NOMO-1 treated with dmso at 0.1 percent for 144 hours (cell line): ENCODE measurements around the gene PSENEN.
"Not testable (repeated sequence)": the region's sequence is repeated elsewhere in the genome, so short reads cannot be mapped to it uniquely, and the experiment has no call there.

Experiments used
- DNase-seq: peaks from one replicate; lab custom pipeline; 2025; ENCODE audit not compliant: unreplicated experiment; lab: John Stamatoyannopoulos, UW

Gene PSENEN

DNA sequence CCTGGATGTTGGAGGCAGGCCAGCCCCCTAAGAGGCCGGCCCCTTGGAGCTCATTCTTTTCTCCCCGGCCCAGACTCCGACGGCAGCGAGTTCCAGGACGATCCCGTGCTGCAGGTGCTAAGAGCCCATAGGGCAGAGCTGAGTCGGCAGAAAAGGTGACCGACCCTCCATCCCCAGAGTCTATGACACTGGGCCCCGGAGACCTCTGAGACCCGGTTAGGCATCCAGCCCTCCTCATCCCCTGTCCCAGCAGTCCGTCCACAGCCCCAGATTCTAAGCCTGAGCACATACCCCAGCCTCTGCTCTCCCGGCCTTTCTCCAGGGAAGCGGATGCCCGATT, 22.6 kb downstream of the PSENEN start:
- no peak for DNase-seq

DNA sequence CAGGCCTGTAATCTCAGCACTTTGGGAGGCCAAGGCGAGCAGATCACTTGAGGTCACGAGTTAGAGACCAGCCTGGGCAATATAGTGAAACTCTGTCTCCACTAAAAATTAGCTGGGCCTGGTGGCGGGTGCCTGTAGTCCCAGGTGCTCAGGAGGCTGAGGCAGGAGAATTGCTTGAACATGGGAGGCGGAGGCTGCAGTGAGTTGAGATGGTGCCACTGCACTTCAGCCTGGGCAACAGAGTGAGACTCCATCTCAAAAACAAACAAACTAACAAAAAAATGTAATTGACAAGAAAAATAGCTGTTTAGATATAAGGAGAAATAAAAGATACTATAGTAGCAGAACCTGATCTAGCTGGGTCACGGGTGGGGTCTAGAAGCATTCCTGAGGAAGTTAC, 26.9 kb downstream of the PSENEN start:
- DNase-seq: not testable (repeated sequence)

DNA sequence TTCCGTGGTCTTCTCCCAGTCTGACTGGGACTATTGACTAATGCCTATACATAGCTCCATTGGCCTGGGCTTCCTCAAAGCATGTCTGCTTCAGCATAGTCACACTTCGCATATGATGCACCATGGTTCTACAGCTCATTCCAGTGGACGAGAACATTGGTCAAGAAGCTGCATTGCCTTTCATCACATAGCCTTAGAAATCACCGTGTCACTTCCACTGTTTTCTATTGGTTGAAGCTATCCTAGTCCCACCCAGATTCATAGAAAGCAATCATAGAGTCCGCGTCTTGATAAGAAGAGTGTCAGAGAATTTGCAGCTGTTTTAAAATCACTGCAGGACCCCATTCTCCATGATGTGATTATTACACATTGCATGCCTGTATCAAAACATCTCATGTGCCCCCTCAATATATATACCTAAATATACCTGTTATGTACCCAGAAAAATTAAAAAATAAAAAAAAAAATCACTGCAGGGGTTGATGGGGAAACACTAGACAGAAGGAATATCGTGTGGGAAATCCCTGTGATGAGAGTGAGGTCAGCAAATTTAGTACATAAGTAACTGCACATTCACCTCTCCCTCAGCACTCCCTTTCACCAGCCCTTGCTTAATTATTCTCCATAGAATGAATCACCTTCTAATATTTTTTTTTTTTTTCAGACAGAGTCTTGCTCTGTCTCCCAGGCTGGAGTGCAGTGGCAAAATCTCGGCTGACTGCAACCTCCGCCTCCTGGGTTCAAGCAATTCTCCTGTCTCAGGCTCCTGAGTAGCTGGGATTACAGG, 27.8 kb downstream of the PSENEN start:
- no peak for DNase-seq

DNA sequence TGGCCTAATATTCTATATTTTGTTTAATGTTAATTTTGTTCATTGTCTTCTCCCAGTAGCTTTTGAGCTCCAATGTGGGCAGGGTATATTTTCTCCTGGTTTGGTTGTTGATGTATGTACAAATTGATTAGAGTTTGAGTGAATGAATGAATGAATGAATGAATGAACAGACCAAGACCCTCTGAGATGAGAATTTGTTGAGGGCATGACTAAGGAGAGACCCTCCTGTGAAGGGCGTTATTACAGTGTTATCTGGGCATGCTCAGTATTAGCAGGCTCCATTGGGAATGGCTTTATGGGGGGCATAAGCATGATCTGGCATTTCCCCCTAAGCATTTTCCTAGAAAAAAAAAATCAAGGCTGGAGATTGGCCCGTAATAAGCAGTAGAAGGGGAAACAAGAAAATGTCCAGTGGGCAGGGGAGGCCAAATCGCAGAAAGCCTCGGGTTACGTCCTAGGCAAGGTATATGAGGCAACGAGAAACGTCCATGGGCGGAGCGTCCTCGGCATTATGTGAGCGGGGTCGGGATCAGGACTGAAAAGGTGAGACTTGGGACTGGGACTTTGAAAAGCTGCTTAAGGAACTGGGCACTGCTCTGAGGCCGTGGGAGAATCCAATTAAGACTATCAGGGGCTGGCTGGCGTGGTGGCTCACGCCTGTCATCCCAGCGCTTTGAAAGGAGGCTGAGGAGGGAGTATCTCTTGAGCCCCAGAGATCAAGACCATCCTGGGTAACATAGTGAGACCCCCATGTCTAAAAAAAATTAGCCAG, 29.0 kb downstream of the PSENEN start:
- DNase-seq: no peak

DNA sequence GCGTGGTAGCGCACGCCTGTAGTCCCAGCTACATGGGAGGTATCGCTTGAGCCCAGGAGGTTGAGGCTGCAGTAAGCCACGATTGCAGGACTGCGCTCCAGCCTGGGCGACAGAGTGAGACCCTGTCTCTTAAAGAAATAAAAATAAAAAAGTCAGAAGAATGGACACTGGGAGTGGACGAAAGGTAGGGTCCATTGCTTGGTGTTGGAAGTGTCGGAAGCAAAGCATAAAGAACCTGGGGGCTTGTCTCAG, 29.5 kb downstream of the PSENEN start:
- DNase-seq: no peak

DNA sequence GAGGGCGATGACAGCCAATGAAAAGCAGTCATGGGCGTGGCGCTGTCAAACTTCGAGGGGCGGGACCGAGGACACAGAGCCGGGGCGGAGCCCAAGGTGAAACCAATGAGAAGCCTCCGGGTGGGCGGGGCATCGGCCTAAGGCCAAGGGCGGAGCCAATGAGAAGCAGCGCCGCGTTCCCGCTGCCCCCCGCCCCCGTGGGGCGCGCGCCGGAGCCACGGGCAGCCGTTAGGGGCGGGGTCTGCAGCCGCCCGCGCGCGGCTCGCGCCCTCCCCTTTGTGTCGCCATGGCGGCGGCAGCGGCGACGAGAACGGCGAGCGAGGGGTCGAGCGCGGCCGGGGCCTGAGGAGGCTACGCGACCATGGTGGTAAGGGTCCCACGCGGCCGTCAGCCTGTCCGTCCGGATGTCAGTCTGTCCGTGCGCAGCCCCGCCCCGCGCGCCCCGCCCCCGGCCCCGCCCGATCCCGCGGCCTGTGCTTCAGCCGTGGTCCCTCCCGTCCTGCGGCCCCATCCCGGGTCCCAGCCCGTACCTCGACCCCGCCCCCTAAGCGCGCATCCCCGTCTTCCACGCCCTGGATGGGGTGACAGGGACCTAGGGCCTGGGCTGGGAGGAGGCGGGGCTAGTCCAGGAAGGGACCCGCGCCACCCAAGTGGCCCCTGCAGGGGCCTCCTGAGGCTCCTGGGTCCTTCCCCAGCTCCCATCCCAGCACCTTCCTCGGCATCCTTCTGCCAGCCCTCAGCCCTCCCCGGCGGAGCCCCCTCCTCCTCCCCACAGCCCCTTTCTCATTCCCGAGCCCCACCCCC, 30.0 kb downstream of the PSENEN start, which contains the start of gene ARHGAP33:
Gene ARHGAP33, plus strand, starts transcription at position 267 of the 804 bp plus-strand sequence. Its CDS starts 95 bp downstream, at position 362.
- DNase-seq: peak; percentile 94

DNA sequence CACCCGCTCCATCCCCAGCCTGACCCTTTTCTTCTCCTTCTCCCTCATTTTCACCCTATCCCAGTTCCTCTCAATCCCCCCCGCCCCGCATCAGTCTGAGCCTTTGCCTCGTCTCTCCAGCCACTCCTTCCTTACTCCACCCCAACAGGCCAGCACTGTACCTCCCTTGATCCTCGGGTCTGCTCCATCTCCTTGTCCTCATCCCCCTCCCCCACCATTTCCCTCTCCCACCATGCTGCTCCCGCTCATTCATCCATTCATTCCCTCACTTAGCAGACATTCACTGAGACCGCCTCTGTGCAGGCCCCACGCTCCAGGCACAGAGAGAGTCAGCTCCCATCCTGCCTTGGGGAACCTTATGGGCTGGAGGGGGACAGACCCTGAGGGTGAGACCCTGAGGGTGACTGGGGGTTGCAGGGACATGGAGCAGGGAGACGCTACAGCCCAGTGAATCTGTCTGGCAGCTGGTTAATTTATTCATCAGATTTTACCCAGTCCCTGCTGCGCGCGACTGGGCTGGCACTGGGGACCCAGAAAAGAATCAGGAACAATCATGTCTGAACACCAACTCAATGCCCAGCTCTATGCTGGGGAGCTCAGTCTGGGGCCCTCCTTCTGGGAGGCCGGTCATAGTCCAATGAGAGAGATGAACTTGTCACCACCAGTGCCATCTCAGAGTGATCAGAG, 30.8 kb downstream of the PSENEN start:
- no peak for DNase-seq

DNA sequence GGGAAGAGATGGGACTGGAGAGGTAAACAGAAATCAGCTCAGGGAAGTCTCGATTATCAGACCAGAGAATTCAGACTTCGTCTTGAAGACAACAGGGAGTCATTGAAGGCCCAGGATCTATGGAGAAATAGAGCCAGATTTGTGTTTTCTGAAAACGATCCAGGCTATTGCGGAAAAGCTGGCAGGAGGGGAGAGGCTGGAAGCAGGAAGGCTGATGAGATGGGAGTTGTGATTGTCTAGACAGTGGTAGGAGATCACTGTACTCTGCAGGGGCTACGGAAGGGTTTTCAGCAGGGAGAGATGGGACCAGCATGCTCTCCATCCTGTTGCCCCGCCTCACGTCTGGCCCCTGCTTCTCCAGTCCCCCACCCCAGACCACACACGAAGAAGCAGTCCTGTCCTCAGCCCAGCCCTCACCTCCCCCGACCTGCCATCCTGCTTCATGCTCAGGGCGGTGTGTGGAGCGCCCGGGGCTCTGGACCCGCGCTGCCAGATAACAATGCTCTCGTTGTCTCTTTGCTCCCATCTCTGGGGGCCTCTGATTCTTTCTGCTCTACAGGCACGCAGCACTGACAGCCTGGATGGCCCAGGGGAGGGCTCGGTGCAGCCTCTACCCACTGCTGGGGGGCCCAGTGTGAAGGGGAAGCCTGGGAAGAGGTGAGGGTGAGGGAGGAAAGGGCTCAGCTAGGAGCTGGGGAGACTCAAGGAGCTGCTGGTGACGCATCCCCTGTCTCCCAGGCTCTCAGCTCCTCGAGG, 31.8 kb downstream of the PSENEN start:
- DNase-seq: no peak

DNA sequence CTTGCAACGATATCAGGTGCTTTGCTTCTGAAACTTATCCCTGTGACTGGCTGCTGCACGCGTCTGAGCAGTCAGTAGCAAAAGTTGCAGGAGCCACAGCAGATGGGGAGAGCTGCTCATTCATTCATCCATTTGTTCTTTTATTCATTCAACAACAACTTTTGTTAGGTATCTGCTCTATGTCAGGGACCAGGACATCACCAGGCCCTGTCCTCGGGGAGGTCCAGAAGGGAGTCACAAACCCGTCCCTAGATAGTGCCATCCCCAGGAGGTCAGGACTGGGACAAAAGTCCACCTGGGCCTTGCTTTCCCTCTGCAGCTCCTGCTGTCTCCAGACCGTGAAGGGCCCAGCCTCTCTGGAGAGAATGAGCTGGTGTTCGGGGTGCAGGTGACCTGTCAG, 32.5 kb downstream of the PSENEN start:
- DNase-seq: no peak

DNA sequence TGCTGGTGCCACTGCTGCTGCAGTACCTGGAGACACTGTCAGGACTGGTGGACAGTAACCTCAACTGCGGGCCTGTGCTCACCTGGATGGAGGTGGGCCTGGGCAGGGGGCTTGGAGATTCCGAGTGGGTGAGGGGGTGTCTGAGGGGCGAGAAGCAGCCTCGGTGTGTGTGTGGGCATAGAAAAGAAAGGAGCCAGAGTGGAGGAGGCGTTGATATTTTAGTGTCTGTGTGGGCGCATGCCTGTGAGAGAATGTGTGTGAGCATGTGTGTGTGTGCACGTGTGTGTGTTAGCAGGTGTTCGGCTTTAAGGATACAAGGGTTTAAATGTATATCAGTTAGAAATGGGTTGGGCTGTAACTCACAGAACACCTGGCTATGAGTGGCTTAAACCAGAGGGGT, 33.6 kb downstream of the PSENEN start:
- DNase-seq: no peak

DNA sequence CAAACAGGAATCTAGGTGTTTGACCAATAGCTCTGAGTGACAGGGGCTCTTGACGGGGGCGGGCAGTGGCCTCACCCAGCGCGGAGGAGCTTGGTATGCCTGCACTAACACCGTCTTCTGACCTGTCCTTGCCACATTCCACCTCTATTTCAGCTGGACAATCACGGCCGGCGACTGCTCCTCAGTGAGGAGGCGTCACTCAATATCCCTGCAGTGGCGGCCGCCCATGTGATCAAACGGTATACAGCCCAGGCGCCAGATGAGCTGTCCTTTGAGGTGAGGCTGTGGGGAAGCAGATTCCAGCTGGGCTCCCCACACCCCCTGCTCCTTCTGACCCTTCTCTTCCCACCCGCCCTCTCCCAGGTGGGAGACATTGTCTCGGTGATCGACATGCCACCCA, 34.6 kb downstream of the PSENEN start:
- no peak for DNase-seq

DNA sequence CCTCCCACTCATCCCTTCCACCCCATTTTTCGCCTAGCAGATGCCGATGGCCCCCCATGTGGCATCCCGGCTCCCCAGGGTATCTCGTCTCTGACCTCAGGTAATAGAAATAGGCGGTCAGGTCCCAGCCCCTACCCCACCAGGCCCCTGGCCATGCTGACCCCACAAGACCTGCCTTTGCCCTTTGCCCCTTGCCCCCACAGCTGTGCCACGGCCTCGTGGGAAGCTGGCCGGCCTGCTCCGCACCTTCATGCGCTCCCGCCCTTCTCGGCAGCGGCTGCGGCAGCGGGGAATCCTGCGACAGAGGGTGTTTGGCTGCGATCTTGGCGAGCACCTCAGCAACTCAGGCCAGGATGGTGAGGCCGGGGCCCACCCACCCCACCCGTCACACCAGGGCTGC, 35.3 kb downstream of the PSENEN start:
- no peak for DNase-seq

DNA sequence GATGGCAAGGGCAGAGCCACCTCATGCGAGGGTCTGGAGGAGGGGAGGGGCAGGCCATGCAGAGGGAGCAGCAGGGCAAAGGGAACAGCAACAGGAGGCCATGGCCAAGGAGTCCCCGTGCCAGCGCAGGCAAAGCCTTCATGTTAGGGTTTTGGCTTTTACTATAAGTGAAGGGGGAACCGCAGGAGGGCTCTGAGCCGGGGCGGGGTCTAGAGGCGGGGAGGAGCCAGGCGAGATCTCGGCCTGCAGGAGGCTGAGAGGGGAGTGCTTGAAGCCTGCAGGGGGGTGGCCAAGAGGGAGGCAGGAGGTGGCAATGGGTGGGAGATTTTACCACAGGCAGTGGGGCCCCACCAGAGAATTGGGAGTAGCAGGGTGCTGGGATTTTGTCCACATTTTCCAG, 36.2 kb downstream of the PSENEN start:
- DNase-seq: no peak

DNA sequence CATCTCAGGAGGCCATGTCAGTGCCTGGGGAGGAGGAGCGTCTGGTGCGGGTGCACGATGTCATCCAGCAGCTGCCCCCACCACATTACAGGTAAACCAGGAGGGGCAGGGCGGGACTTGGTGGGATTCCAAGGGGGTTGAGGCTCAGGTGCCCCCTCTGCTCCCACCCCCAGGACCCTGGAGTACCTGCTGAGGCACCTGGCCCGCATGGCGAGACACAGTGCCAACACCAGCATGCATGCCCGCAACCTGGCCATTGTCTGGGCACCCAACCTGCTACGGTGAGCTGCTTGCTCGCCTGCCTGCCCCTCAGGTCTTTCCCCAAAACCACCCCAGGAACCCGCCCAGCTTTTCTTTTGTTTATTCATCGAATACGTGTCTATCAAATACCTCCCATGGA, 37.1 kb downstream of the PSENEN start:
- DNase-seq: no peak

DNA sequence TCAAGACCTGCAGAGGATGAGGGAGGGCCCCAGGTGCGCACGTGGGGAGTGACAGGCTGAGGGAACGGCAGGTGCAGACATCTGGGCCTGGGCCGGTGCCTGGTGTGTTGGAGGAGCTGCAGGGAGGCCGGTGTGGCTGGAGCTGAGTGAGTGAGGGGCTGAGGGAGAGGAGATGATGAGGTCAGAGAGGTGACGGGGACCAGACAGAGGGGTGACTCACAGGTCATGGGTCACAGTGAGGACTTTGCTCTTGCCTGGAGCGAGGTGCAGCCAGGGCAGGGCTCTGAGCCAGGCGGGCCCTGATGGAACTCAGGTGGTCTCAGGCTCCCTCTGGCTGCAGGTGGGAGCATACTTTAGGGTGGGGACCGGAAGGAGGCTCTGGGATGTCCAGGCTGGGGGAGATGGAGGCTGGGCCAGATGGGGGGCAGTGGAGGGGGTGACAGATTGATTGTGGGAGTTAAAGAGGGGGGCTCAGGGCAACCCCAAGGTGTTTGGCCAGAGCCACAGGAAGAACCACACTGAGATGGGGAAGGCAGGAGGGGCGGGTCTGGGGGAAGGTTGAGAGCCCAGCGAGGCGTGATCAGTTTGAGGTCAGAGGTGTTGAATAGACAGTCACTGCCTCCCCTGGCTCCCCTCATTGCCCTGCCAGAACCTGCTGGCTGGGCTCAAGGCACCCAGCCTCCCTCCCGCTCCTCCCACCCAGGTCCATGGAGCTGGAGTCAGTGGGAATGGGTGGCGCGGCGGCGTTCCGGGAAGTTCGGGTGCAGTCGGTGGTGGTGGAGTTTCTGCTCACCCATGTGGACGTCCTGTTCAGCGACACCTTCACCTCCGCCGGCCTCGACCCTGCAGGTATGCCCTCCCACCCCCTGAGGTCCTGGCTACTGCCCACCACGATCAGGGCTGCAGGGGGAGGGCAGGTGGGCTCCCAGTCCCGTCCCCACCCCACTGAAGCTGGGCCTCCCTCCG, 38.3 kb downstream of the PSENEN start:
- DNase-seq: no peak

DNA sequence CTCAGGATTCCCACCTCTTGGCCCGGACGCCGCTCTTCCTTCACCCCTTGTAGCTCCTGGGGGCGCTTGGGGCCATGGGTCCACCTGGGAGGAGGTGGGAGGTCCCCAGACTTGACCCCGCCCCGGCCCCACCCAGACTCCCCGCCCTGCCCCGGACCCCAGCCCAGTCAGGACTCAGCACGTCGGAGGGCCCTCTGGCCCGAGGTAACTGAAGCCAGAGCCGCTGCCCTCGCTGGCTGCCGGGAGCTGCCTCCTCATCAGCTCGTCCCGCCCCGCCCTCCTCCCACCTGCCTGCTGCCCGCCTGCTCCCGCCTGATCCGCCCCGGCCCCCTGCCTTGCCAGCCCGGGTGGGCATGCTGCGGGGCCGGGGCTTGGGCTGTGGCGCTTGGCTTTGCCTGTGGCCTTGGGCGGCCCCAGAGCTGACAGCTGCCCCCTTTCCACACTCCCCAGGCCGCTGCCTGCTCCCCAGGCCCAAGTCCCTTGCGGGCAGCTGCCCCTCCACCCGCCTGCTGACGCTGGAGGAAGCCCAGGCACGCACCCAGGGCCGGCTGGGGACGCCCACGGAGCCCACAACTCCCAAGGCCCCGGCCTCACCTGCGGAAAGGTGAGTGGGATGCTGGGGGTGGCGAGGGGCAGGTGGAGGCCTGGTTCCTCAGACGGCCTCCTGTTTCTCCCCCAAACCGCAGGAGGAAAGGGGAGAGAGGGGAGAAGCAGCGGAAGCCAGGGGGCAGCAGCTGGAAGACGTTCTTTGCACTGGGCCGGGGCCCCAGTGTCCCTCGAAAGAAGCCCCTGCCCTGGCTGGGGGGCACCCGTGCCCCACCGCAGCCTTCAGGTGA, 39.3 kb downstream of the PSENEN start:
- DNase-seq: no peak

DNA sequence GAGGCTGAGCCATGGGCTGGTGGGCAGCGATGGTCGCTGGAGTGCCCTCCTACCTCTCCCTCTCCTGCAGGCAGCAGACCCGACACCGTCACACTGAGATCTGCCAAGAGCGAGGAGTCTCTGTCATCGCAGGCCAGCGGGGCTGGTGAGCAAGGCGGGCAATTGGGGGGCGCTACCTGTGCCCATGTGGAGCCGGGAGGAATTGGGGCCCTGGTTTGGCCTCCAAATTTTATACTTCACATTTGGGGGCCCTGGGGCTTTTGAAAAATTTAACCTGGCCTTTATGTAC, 39.8 kb downstream of the PSENEN start:
- DNase-seq: no peak

DNA sequence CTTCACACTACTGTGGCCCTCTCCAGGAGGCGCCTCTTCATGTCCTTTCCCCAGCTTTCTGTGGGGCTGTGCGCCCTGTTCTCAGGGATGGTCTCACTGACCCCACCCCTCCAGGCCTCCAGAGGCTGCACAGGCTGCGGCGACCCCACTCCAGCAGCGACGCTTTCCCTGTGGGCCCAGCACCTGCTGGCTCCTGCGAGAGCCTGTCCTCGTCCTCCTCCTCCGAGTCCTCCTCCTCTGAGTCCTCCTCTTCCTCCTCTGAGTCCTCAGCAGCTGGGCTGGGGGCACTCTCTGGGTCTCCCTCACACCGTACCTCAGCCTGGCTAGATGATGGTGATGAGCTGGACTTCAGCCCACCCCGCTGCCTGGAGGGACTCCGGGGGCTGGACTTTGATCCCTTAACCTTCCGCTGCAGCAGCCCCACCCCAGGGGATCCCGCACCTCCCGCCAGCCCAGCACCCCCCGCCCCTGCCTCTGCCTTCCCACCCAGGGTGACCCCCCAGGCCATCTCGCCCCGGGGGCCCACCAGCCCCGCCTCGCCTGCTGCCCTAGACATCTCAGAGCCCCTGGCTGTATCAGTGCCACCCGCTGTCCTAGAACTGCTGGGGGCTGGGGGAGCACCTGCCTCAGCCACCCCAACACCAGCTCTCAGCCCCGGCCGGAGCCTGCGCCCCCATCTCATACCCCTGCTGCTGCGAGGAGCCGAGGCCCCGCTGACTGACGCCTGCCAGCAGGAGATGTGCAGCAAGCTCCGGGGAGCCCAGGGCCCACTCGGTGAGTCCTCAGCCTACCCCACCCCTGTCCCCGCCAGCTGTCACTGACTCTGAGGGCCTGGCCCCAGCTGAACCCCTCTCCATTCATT, 41.1 kb downstream of the PSENEN start:
- DNase-seq: no peak
